ENCODE measurements around the gene ITIH5. TPM values are rescaled to one million over a fixed set of nuclear protein-coding genes. Genes with fewer than 3 reads are reported as not detected.
A peak's percentile ranks its signal among the peaks of the same experiment; 100 is the strongest.

The ITIH5 gene
- total RNA-seq, 1 donor from 2014 or later, result 34.0 TPM

GRCh38 chr10:7561985-7562384 is 104.8 kb downstream of the ITIH5 start:
- Mint-ChIP-seq H3K27ac (no peak overlapping the region), H3K36me3 (no peaks in the 10 kb centered on the region)

GRCh38 chr10:7561216-7561893 is 105.4 kb downstream of the ITIH5 start:
- Mint-ChIP-seq H3K9me3 (no peaks in the 10 kb centered on the region), H3K4me1 (ENCODE audit: unreplicated experiment) (peaks cover 16% of the 10 kb centered on the region), H3K27me3 (peaks cover 17% of the 10 kb centered on the region), H3K4me3 (peak overlapping the region; percentile 39), H3K27ac (peak overlapping the region; percentile 42), H3K36me3 (no peaks in the 10 kb centered on the region)
- DNase-seq (ENCODE audit: extremely low spot score, unreplicated experiment), result no peak
- TF ChIP-seq CTCF (conservative IDR thresholded peaks at IDR 0.05), result no peak

More at GRCh38 chr10:7561985-7562384, 104.8 kb downstream of the ITIH5 start:
- Mint-ChIP-seq H3K4me1 (ENCODE audit: unreplicated experiment) (peaks cover 16% of the 10 kb centered on the region), H3K27me3 (peaks cover 15% of the 10 kb centered on the region), H3K4me3 (no peak overlapping the region), H3K9me3 (no peaks in the 10 kb centered on the region)
- no peak for DNase-seq (ENCODE audit: extremely low spot score, unreplicated experiment)
- no peak for TF ChIP-seq CTCF (conservative IDR thresholded peaks at IDR 0.05)

- Mint-ChIP-seq H3K36me3 (no peaks in the 10 kb centered on the region), H3K9me3 (no peaks in the 10 kb centered on the region), H3K4me1 (ENCODE audit: unreplicated experiment) (peaks cover 18% of the 10 kb centered on the region), H3K27ac (no peak overlapping the region), H3K27me3 (peaks cover 17% of the 10 kb centered on the region), H3K4me3 (no peak overlapping the region)
- TF ChIP-seq CTCF (conservative IDR thresholded peaks at IDR 0.05), result no peak
- DNase-seq (ENCODE audit: extremely low spot score, unreplicated experiment), result no peak
Measured at GRCh38 chr10:7560519-7560918, 106.2 kb downstream of the ITIH5 start.

GRCh38 chr10:7559386-7559785 is 107.4 kb downstream of the ITIH5 start:
- Mint-ChIP-seq H3K9me3 (no peaks in the 10 kb centered on the region), H3K4me1 (ENCODE audit: unreplicated experiment) (peaks cover 20% of the 10 kb centered on the region), H3K4me3 (no peak overlapping the region), H3K36me3 (no peaks in the 10 kb centered on the region), H3K27me3 (peaks cover 17% of the 10 kb centered on the region), H3K27ac (no peak overlapping the region)
- no peak for TF ChIP-seq CTCF (conservative IDR thresholded peaks at IDR 0.05)
- DNase-seq (ENCODE audit: extremely low spot score, unreplicated experiment), result no peak

- Mint-ChIP-seq H3K36me3 (no peaks in the 10 kb centered on the region), H3K4me1 (ENCODE audit: unreplicated experiment) (peaks cover 24% of the 10 kb centered on the region), H3K4me3 (no peak overlapping the region), H3K9me3 (no peaks in the 10 kb centered on the region), H3K27me3 (peaks cover 18% of the 10 kb centered on the region), H3K27ac (no peak overlapping the region)
- TF ChIP-seq CTCF (conservative IDR thresholded peaks at IDR 0.05), result no peak
- no peak for DNase-seq (ENCODE audit: extremely low spot score, unreplicated experiment)
Measured at GRCh38 chr10:7558036-7558435, 108.7 kb downstream of the ITIH5 start.
